ENCODE measurements around the gene PLPPR1.

The PLPPR1 gene

DNA sequence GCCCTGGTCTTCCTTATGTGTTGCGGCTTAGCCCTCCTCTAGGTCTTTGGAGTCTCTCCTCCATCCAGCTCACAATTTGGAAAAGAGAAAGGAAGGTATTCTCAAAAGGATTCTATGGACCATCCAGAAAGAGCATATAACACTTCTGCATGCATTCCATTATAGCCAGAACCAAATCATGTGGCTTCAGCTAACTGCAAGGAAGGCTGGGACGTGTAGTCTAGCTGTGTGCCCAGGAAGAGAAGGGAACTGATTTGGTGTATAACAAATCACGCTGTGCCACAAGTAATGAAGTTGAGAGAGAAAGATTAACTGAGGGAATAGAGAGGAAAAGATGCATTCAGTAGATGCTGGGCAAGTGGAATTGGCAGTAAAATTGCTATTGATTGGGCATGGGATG, 43.7 kb downstream of the PLPPR1 start:
- no peak for TF ChIP-seq CTCF (conservative IDR thresholded peaks at IDR 0.05)
- no peak overlapping the region for H3K27ac ChIP-seq

GRCh38 chr9:101073122-101073521, 44.6 kb downstream of the PLPPR1 start:
- no peak overlapping the region for H3K27ac ChIP-seq
- TF ChIP-seq CTCF (conservative IDR thresholded peaks at IDR 0.05) = no peak

GRCh38 chr9:101081641-101082040, 53.1 kb downstream of the PLPPR1 start:
- TF ChIP-seq CTCF (conservative IDR thresholded peaks at IDR 0.05) = no peak
- no peak overlapping the region for H3K27ac ChIP-seq

GRCh38 chr9:101083448-101084202, 55.1 kb downstream of the PLPPR1 start:
- no peak overlapping the region for H3K27ac ChIP-seq
- TF ChIP-seq CTCF (conservative IDR thresholded peaks at IDR 0.05) = no peak

DNA sequence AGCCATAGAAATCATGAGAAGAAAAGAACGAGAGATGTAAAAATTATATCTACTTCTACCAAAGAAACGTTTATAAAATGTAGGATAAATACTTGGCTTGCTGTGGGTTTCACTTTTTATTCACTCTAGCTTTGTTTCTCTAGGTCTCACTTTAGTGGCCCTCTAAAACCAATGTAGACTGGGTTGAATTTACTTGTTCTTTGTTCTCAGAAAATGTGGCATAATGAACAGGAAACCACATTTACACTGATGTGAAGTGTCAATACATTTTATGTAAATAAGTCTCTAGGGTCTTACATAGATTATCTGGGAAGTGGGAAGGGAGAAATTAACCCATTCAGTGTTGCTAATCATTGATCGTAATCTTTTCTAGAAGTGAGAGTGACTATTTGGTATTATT, 58.9 kb downstream of the PLPPR1 start:
- H3K27ac ChIP-seq = no peak overlapping the region
- no peak for TF ChIP-seq CTCF (conservative IDR thresholded peaks at IDR 0.05)

DNA sequence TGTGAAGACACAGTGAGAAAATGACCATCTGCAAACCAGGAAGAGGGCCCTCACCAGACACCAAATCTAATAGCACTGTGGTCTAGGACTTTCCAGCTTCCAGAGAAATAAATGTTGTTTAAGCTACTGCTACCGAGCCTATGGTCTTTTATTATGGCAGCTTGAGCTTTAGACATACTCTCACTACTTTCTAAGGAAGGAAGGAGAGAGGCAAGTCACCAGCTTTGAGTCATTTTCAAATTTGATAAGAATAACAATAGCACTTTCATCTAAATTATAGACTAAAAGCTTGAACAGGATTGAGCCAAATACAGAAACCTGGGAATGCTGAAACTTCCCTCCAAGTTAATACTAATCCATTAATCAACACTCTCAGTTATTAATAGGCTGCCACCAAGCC, 64.4 kb downstream of the PLPPR1 start:
- no peak overlapping the region for H3K27ac ChIP-seq
- TF ChIP-seq CTCF (conservative IDR thresholded peaks at IDR 0.05) = no peak

DNA sequence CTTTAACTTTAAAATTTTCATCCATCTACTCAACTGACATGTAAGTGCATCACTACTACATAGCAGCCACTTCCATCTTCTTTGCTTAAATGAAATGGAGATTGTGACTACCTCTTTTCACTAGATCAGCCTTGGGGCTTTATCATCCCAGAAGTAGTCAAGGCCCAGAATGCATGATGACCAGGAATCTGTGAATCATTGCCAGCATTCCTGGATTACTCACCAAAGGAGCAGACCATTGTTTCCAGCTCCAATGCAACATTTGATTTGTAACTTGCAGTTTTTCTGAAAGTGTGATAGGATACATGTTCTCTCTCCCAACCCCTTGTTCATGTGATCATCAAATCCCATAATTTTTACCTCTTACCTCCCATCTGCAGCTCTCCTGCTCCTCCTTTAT, 65.1 kb downstream of the PLPPR1 start:
- no peak for TF ChIP-seq CTCF (conservative IDR thresholded peaks at IDR 0.05)
- no peak overlapping the region for H3K27ac ChIP-seq

All from VCaP (cell line).